Naive thymus-derived CD4-positive, alpha-beta T cell (primary cell): ENCODE measurements around the gene UCP3. TPM values are rescaled to one million over a fixed set of nuclear protein-coding genes. Genes with fewer than 3 reads are reported as not detected.
A peak's percentile ranks its signal among the peaks of the same experiment; 100 is the strongest.

ENCODE experiments used
- ATAC-seq: fragments of 150-1000 bp; cut with Tn5 transposase; 2 replicates; pipeline ENCODE4 v1.10.0; 2021; ENCODE audit warnings: mild to moderate bottlenecking, moderate library complexity
- CTCF ChIA-PET: fragments of 350-600 bp; sonication (Branson Sonifier 250); formaldehyde crosslinking; loops from one replicate; lab custom pipeline; 2021; ENCODE audit warnings: antibody characterized with exemption; lab: Charles Lee
- POLR2A ChIA-PET: fragments of 350-600 bp; sonication (Branson Sonifier 250); formaldehyde crosslinking; loops from one replicate; lab custom pipeline; 2021; ENCODE audit warnings: antibody characterized with exemption, inconsistent platforms; lab: Charles Lee
- DNase-seq, 9 donors: peaks; one replicate each; pipeline versions ENCODE4 v3.0.0 to v3.0.0-alpha.2; 2020 to 2022; ENCODE audit warnings: mixed read lengths in 1 of 9
- H3K27ac ChIP-seq: one replicate; pipeline ENCODE4 v1.7.0; 2013; ENCODE audit warnings: mild to moderate bottlenecking, low read depth, low read length, moderate library complexity
- H3K27me3 ChIP-seq, 2 donors: one replicate each; pipeline ENCODE4 v1.7.0; 2013; ENCODE audit warnings: low read length in 2 of 2, mild to moderate bottlenecking in 2 of 2, moderate library complexity in 2 of 2; ENCODE audit not compliant: control insufficient read depth in 2 of 2, insufficient read depth in 2 of 2
- H3K36me3 ChIP-seq, 3 experiments: 1 replicate in 2 of 3; 2 replicates in 1 of 3; pipeline ENCODE4 v1.7.0; 2013; ENCODE audit warnings: low read length in 3 of 3, mild to moderate bottlenecking in 3 of 3, moderate library complexity in 1 of 3; ENCODE audit not compliant: insufficient read depth in 3 of 3, control insufficient read depth in 2 of 3
- H3K4me1 ChIP-seq, 2 donors: one replicate each; pipeline ENCODE4 v1.7.0; 2013; ENCODE audit warnings: low read length in 2 of 2, mild to moderate bottlenecking in 2 of 2, moderate library complexity in 1 of 2; ENCODE audit not compliant: control insufficient read depth in 2 of 2, insufficient read depth in 2 of 2
- H3K4me3 ChIP-seq: 2 replicates; pipeline ENCODE4 v1.7.0; 2013; ENCODE audit warnings: mild to moderate bottlenecking, low read length
- H3K9me3 ChIP-seq, 3 experiments: 1 replicate in 2 of 3; 2 replicates in 1 of 3; pipeline ENCODE4 v1.7.0; 2013; ENCODE audit warnings: low read length in 3 of 3; ENCODE audit not compliant: control insufficient read depth in 2 of 3
- H3K27ac Mint-ChIP-seq, 9 donors: one replicate each; pipeline ENCODE4 v1.8.0; 2020 to 2022; ENCODE audit warnings: mixed read lengths in 9 of 9, mild to moderate bottlenecking in 8 of 9, moderate library complexity in 5 of 9, inconsistent platforms in 2 of 9
- H3K27me3 Mint-ChIP-seq, 5 donors: one replicate each; pipeline ENCODE4 v1.8.0; 2021 to 2022; ENCODE audit warnings: mixed read lengths in 5 of 5, mild to moderate bottlenecking in 1 of 5
- H3K36me3 Mint-ChIP-seq, 5 donors: one replicate each; pipeline ENCODE4 v1.8.0; 2020 to 2022; ENCODE audit warnings: mixed read lengths in 5 of 5, mild to moderate bottlenecking in 3 of 5, inconsistent platforms in 1 of 5
- H3K4me1 Mint-ChIP-seq, 7 donors: one replicate each; pipeline ENCODE4 v1.8.0; 2020 to 2022; ENCODE audit warnings: mixed read lengths in 7 of 7, mild to moderate bottlenecking in 3 of 7, inconsistent platforms in 1 of 7
- H3K4me3 Mint-ChIP-seq, 10 donors: one replicate each; pipeline ENCODE4 v1.8.0; 2020 to 2022; ENCODE audit warnings: mild to moderate bottlenecking in 10 of 10, mixed read lengths in 10 of 10, moderate library complexity in 6 of 10, inconsistent platforms in 2 of 10
- H3K9me3 Mint-ChIP-seq, 11 donors: one replicate each; pipeline ENCODE4 v1.8.0; 2020 to 2022; ENCODE audit warnings: mixed read lengths in 11 of 11, mild to moderate bottlenecking in 4 of 11, inconsistent platforms in 1 of 11, moderate library complexity in 1 of 11
- intact Hi-C, 2 donors: fragments of 100-400 bp; cut with micrococcal nuclease; formaldehyde crosslinking; loops; one replicate each; pipeline ENCODE4 v1.15.1; 2023
- polyA plus RNA-seq, 2 donors: library from polyadenylated mRNA; unstranded; fragments of 300-500 nt; fragmentation: Illumina TruSeq; gene quantifications; one replicate each; pipeline ENCODE4 v1.2.3, GENCODE V29; 2021
- total RNA-seq, 6 experiments: library from RNA in 5 of 6; stranded (reverse) in 5 of 6; gene quantifications; 1 replicate in 5 of 6; 2 replicates in 1 of 6; pipeline ENCODE4 v1.2.3 and lab custom pipeline; 2021 to 2026

The UCP3 gene
- total and polyA plus RNA-seq, 7 experiments from 2014 or later: 0.41 to 10.5 (median 6.1) TPM

GRCh38 chr11:74019860-74020259 lies 11.0 kb upstream of the UCP3 start:
- CTCF ChIA-PET: interaction anchor here (0.7 to 1.2 kb wide), 4 partner anchors 7 to 30 kb away, joined by 3 to 5 read pairs (median 4); no protein-coding TSS in a partner anchor
- H3K9me3 Mint-ChIP-seq: peaks cover 0 to 3% (median 0%) of the 10 kb centered on the region in 11 donors
- Histone ChIP-seq H3K27me3 (no peaks in the 10 kb centered on the region), H3K9me3 (no peaks in the 10 kb centered on the region), H3K36me3 (peaks cover 0 to 4% (median 0%) of the 10 kb centered on the region in 3 experiments), H3K4me1 (peaks cover 22 to 36% of the 10 kb centered on the region in 2 donors), H3K27ac (no peak overlapping the region), H3K4me3 (no peak overlapping the region)
- H3K27ac Mint-ChIP-seq: peak overlapping the region in 4 of 9 donors; percentile 26 to 63 (median 32)
- H3K4me3 Mint-ChIP-seq: peak overlapping the region in 2 of 10 donors; percentile 4 to 5
- POLR2A ChIA-PET: interaction anchor here (1.5 to 14.0 kb wide), 5 partner anchors 9 to 48 kb away, joined by 5 to 237 read pairs (median 8); partner anchors contain the start of gene UCP2
- no peaks in the 10 kb centered on the region for H3K27me3 Mint-ChIP-seq
- intact Hi-C loops: loop anchor here in 1 of 2 donors (1.0 kb wide), 1 partner anchor 8 kb away; no protein-coding TSS in a partner anchor
- peak; percentile 52 for ATAC-seq
- peak in 1 of 9 donors; percentile 75 for DNase-seq
- H3K4me1 Mint-ChIP-seq: peaks cover 25 to 43% (median 39%) of the 10 kb centered on the region in 7 donors
- peaks cover 12 to 38% (median 35%) of the 10 kb centered on the region in 5 donors for H3K36me3 Mint-ChIP-seq

DNA sequence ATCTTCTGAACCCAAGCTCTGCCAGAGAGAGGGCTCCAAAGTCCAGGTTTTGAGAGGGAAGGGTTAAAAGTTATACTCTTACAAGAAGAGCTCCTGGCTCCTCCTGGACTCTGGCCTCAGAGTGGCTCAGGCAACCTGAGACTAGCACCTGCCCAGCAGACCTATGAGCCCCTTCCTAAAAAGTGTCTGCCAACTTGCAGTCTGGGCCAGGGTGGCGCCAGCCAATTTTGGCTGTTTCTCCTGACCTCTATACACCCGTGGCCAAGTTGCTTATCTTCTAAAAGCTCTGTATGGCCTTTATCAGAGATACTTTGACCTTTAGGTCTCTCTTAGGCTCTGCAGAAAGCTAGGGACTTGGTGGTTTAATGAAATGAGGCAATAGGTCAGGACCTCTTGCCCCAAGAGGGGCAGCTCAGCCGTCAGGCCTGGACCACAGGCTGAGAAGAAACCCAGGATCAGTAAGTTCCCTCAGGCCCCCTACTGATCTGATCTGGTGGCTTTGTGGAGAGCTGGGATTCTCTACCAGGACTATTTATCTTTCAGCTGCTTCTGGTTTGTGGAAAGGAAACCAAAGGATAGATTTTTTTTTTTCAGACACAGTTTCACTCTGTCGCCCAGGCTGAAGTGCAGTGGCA lies 10.3 kb upstream of the UCP3 start:
- Mint-ChIP-seq H3K4me1 (peaks cover 27 to 48% (median 45%) of the 10 kb centered on the region in 7 donors), H3K4me3 (peak overlapping the region in 1 of 10 donors; percentile 4), H3K27ac (peak overlapping the region in 4 of 9 donors; percentile 33 to 59 (median 40)), H3K27me3 (no peaks in the 10 kb centered on the region), H3K9me3 (peaks cover 0 to 3% (median 0%) of the 10 kb centered on the region in 11 donors), H3K36me3 (peaks cover 12 to 36% (median 33%) of the 10 kb centered on the region in 5 donors)
- H3K9me3 ChIP-seq: no peaks in the 10 kb centered on the region
- ChIA-PET CTCF (interaction anchor here (0.6 to 1.2 kb wide), 4 partner anchors 9 to 118 kb away, joined by 3 to 5 read pairs (median 4); no protein-coding TSS in a partner anchor), POLR2A (interaction anchor here (1.2 to 14.0 kb wide), 4 partner anchors 8 to 53 kb away, joined by 3 to 237 read pairs (median 90); partner anchors contain the start of gene UCP2)
- no peak overlapping the region for H3K4me3 ChIP-seq
- H3K4me1 ChIP-seq: peaks cover 28 to 38% of the 10 kb centered on the region in 2 donors
- peaks cover 0 to 4% (median 0%) of the 10 kb centered on the region in 3 experiments for H3K36me3 ChIP-seq
- H3K27me3 ChIP-seq: no peaks in the 10 kb centered on the region
- intact Hi-C loops: no loop called here
- DNase-seq (no peak), ATAC-seq (no peak)
- no peak overlapping the region for H3K27ac ChIP-seq

- intact Hi-C loops: no loop called here
- Mint-ChIP-seq H3K27ac (peak overlapping the region in 5 of 9 donors; percentile 4 to 45 (median 28)), H3K4me1 (peaks cover 21 to 49% (median 44%) of the 10 kb centered on the region in 7 donors), H3K27me3 (no peaks in the 10 kb centered on the region), H3K9me3 (peaks cover 0 to 3% (median 0%) of the 10 kb centered on the region in 11 donors), H3K4me3 (peak overlapping the region in 1 of 10 donors; percentile 32), H3K36me3 (peaks cover 6 to 33% (median 27%) of the 10 kb centered on the region in 5 donors)
- POLR2A ChIA-PET: interaction anchor here (0.6 to 14.0 kb wide), 7 partner anchors 7 to 53 kb away, joined by 3 to 237 read pairs (median 6); partner anchors contain the start of gene UCP2
- Histone ChIP-seq H3K9me3 (no peaks in the 10 kb centered on the region), H3K4me1 (peaks cover 36 to 42% of the 10 kb centered on the region in 2 donors), H3K27ac (no peak overlapping the region), H3K36me3 (peaks cover 0 to 4% (median 0%) of the 10 kb centered on the region in 3 experiments), H3K4me3 (no peak overlapping the region), H3K27me3 (no peaks in the 10 kb centered on the region)
- ATAC-seq: peak; percentile 73
- CTCF ChIA-PET: interaction anchor here (0.6 to 1.2 kb wide), 4 partner anchors 8 to 119 kb away, joined by 3 to 5 read pairs (median 4); no protein-coding TSS in a partner anchor
- no peak for DNase-seq
These were observed 9.6 kb upstream of the UCP3 start for GRCh38 chr11:74018331-74019005.

DNA sequence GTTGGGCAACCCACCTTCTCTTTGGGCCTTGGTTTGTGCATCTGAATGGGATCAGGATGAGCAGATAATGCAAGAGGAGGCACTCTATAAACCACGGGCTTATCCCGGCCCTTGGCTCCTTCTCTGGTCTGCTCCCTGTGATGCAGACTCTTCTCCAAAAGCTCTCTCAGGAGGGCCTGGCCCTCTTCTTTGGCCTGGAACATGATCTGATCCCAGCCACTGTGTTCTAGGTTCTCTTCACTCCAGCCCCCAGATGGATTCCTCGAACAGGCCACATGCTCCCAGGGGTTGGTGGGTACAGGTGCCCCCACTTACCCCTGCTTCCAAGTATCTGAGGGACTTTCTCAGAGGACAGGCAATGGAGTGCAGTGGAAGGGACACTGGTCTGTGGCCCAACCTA lies 8.7 kb upstream of the UCP3 start:
- peak overlapping the region in 4 of 9 donors; percentile 34 to 78 (median 42) for H3K27ac Mint-ChIP-seq
- DNase-seq: no peak
- peaks cover 0 to 3% (median 0%) of the 10 kb centered on the region in 11 donors for H3K9me3 Mint-ChIP-seq
- no peak overlapping the region for H3K4me3 Mint-ChIP-seq
- Histone ChIP-seq H3K36me3 (peaks cover 0 to 4% (median 0%) of the 10 kb centered on the region in 3 experiments), H3K27me3 (no peaks in the 10 kb centered on the region), H3K9me3 (no peaks in the 10 kb centered on the region), H3K27ac (no peak overlapping the region), H3K4me3 (no peak overlapping the region), H3K4me1 (peaks cover 44 to 50% of the 10 kb centered on the region in 2 donors)
- peaks cover 4 to 26% (median 21%) of the 10 kb centered on the region in 5 donors for H3K36me3 Mint-ChIP-seq
- intact Hi-C loops: no loop called here
- no peak for ATAC-seq
- ChIA-PET CTCF (interaction anchor here (1.2 kb wide), 1 partner anchor 13 kb away, joined by 5 read pairs; no protein-coding TSS in a partner anchor), POLR2A (interaction anchor here (1.1 to 14.0 kb wide), 4 partner anchors 20 to 46 kb away, joined by 4 to 237 read pairs (median 88); partner anchors contain the start of gene UCP2)
- H3K27me3 Mint-ChIP-seq: no peaks in the 10 kb centered on the region
- H3K4me1 Mint-ChIP-seq: peaks cover 18 to 55% (median 47%) of the 10 kb centered on the region in 7 donors

- Histone ChIP-seq H3K27ac (no peak overlapping the region), H3K4me3 (no peak overlapping the region), H3K36me3 (peaks cover 0 to 4% (median 0%) of the 10 kb centered on the region in 3 experiments), H3K9me3 (no peaks in the 10 kb centered on the region), H3K27me3 (no peaks in the 10 kb centered on the region), H3K4me1 (peaks cover 59 to 65% of the 10 kb centered on the region in 2 donors)
- intact Hi-C loops: no loop called here
- Mint-ChIP-seq H3K4me1 (peaks cover 28 to 70% (median 62%) of the 10 kb centered on the region in 7 donors), H3K27me3 (no peaks in the 10 kb centered on the region), H3K9me3 (peaks cover 0 to 3% (median 0%) of the 10 kb centered on the region in 11 donors), H3K4me3 (no peak overlapping the region), H3K36me3 (peaks cover 4 to 30% (median 21%) of the 10 kb centered on the region in 5 donors), H3K27ac (peak overlapping the region; percentile 8 to 90 (median 76))
- ChIA-PET POLR2A (interaction anchor here (1.0 to 14.0 kb wide), 6 partner anchors 9 to 52 kb away, joined by 3 to 237 read pairs (median 50); partner anchors contain the start of gene UCP2), CTCF (interaction anchor here (1.0 to 1.9 kb wide), 2 partner anchors 12 to 36 kb away, joined by 4 to 6 read pairs; no protein-coding TSS in a partner anchor)
- DNase-seq (no peak), ATAC-seq (no peak)
These were observed 7.2 kb upstream of the UCP3 start for GRCh38 chr11:74015919-74016684.
